GM12878 (cell line): ENCODE results near the gene SHISA7. TPM values are rescaled to one million over a fixed set of nuclear protein-coding genes. Genes with fewer than 3 reads are reported as not detected.

ENCODE experiments used
- CBX3 ChIP-seq: fragments of 200-600 bp; sonication (generic); IDR thresholded peaks from 2 replicates; pipeline ENCODE4 v1.6.1; 2016; ENCODE audit warnings: low read depth, borderline replicate concordance
- CBX5 ChIP-seq: sonication (generic); IDR thresholded peaks from 2 replicates; pipeline ENCODE4 v1.6.1; 2016; ENCODE audit warnings: low read depth, moderate library complexity, mild to moderate bottlenecking, inconsistent platforms
- CHD1 ChIP-seq: IDR thresholded peaks from 2 replicates; pipeline ENCODE4 v1.6.1; 2012; ENCODE audit warnings: low read depth, low read length, improper control_type of control experiment
- CHD4 ChIP-seq: fragments of 200-600 bp; sonication (generic); IDR thresholded peaks from 2 replicates; pipeline ENCODE4 v1.6.1; 2016; ENCODE audit warnings: mild to moderate bottlenecking
- FOXK2 ChIP-seq: fragments of 450-650 bp; IDR thresholded peaks from 2 replicates; pipeline ENCODE4 v1.6.1; 2017; ENCODE audit warnings: mild to moderate bottlenecking, moderate library complexity
- IKZF2 ChIP-seq, 2 experiments: fragments of 450-650 bp; IDR thresholded peaks; 2 replicates each; pipeline ENCODE4 v1.6.1; 2017; ENCODE audit warnings: mild to moderate bottlenecking in 2 of 2, moderate library complexity in 2 of 2
- JUNB ChIP-seq: IDR thresholded peaks from 2 replicates; pipeline ENCODE4 v1.6.1; 2016; ENCODE audit warnings: antibody characterized with exemption, mild to moderate bottlenecking
- MXI1 ChIP-seq: fragments of 150-350 bp; IDR thresholded peaks from 2 replicates; pipeline ENCODE4 v1.6.1; 2011; ENCODE audit warnings: low read depth, mild to moderate bottlenecking, inconsistent platforms, low read length, improper control_type of control experiment
- NRF1 ChIP-seq: conservative IDR thresholded peaks from 2 replicates; pipeline ENCODE4 v1.6.1; 2011; ENCODE audit warnings: mild to moderate bottlenecking, low read depth, low read length, improper control_type of control experiment
- POU2F2 ChIP-seq: IDR thresholded peaks from 3 replicates; pipeline ENCODE4 v1.6.1; 2011; ENCODE audit warnings: low read depth, mild to moderate bottlenecking, low read length, borderline replicate concordance
- RAD21 ChIP-seq: IDR thresholded peaks from 2 replicates; pipeline ENCODE4 v1.6.1; 2011; ENCODE audit warnings: mild to moderate bottlenecking, low read depth, low read length, moderate library complexity; ENCODE audit not compliant: insufficient read depth
- SMC3 ChIP-seq: IDR thresholded peaks from 2 replicates; pipeline ENCODE4 v1.6.1; 2011; ENCODE audit warnings: low read length, improper control_type of control experiment, borderline replicate concordance
- SREBF1 ChIP-seq: IDR thresholded peaks from 2 replicates; pipeline ENCODE4 v1.6.1; 2012; ENCODE audit warnings: mild to moderate bottlenecking, low read length
- STAT3 ChIP-seq: IDR thresholded peaks from 2 replicates; pipeline ENCODE4 v1.6.1; 2011; ENCODE audit warnings: low read depth, low read length, improper control_type of control experiment
- ZNF217 ChIP-seq: fragments of 450-650 bp; IDR thresholded peaks from 2 replicates; pipeline ENCODE4 v1.6.1; 2017; ENCODE audit warnings: antibody characterized with exemption, mild to moderate bottlenecking
- ZZZ3 ChIP-seq: IDR thresholded peaks from 2 replicates; pipeline ENCODE4 v1.6.1; 2011; ENCODE audit warnings: low read depth; ENCODE audit not compliant: control insufficient read depth, insufficient read length
- polyA plus RNA-seq, 11 experiments: library from polyadenylated mRNA; depleted of rRNA in 4 of 11; unstranded in 6 of 11; stranded (reverse) in 5 of 11; fragments of >200 nt; fragmentation: Nextera tagmentation in 4 of 11; fragmentation: Illumina TruSeq in 1 of 11; extraction: Ambion mirVana in 4 of 11; extraction: Trizol in 1 of 11; gene quantifications; 1 replicate in 1 of 11; 2 replicates in 10 of 11; pipeline versions ENCODE4 v1.2.1 to v1.2.3, GENCODE V29; 2011 to 2016; ENCODE audit warnings: inconsistent platforms in 2 of 11, missing spikeins in 2 of 11, low read depth in 1 of 11
- total RNA-seq, 4 experiments: library from RNA; depleted of rRNA in 3 of 4; stranded (reverse); fragments of >200 nt in 3 of 4; fragmentation: Illumina TruSeq in 1 of 4; extraction: Trizol in 1 of 4; gene quantifications; 2 replicates each; pipeline versions ENCODE4 v1.2.1 to v1.2.3, GENCODE V29; 2013 to 2021
- TF ChIP-seq, protein P1 (sequence below): fragments of 150-350 bp; IDR thresholded peaks from 2 replicates; pipeline ENCODE4 v1.6.1; 2016; ENCODE audit warnings: low read depth, low read length
- TF ChIP-seq, protein P2 (sequence below): fragments of 450-650 bp; IDR thresholded peaks from 2 replicates; pipeline ENCODE4 v1.6.1; 2014; ENCODE audit warnings: mild to moderate bottlenecking
- TF ChIP-seq, protein P3 (sequence below): IDR thresholded peaks from 2 replicates; pipeline ENCODE4 v1.6.1; 2011; ENCODE audit warnings: low read depth, low read length, improper control_type of control experiment, borderline replicate concordance
- TF ChIP-seq, protein P4 (sequence below): IDR thresholded peaks from 2 replicates; pipeline ENCODE4 v1.6.1; 2011; ENCODE audit warnings: borderline replicate concordance, low read depth, mild to moderate bottlenecking, moderate library complexity, low read length; ENCODE audit not compliant: insufficient read depth, poor library complexity, severe bottlenecking
- TF ChIP-seq, protein P5 (sequence below): fragments of 450-650 bp; conservative IDR thresholded peaks from 2 replicates; pipeline ENCODE4 v1.6.1; 2017; ENCODE audit warnings: mild to moderate bottlenecking, moderate library complexity
- TF ChIP-seq, protein P6 (sequence below): fragments of 450-650 bp; IDR thresholded peaks from 2 replicates; pipeline ENCODE4 v1.6.1; 2017; ENCODE audit warnings: low read depth, mild to moderate bottlenecking, moderate library complexity

SHISA7 gene
- total and polyA plus RNA-seq, 10 of the 15 experiments (the other 5 are each of a cell fraction or from before 2014, with no cell fraction given): 0.03 TPM; not detected in 9

DNA sequence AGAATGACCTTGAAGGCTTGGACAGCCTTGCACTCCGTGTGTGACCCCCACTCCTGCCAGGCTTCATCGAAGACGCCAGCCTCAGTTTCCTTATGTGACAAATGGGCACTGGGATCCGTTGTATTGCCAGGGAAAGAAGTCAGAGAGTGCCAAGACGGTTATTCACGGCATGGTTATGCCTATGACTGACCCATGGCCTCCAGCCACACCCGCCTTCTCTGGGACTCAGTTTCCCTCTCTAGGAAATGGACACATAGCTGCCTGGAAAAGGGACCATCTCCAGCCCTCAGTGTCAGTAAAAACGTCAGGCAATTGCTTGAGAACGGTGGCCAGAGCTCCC is 34.6 kb downstream of the SHISA7 start (continued):
- TF ChIP-seq, protein P1, sequence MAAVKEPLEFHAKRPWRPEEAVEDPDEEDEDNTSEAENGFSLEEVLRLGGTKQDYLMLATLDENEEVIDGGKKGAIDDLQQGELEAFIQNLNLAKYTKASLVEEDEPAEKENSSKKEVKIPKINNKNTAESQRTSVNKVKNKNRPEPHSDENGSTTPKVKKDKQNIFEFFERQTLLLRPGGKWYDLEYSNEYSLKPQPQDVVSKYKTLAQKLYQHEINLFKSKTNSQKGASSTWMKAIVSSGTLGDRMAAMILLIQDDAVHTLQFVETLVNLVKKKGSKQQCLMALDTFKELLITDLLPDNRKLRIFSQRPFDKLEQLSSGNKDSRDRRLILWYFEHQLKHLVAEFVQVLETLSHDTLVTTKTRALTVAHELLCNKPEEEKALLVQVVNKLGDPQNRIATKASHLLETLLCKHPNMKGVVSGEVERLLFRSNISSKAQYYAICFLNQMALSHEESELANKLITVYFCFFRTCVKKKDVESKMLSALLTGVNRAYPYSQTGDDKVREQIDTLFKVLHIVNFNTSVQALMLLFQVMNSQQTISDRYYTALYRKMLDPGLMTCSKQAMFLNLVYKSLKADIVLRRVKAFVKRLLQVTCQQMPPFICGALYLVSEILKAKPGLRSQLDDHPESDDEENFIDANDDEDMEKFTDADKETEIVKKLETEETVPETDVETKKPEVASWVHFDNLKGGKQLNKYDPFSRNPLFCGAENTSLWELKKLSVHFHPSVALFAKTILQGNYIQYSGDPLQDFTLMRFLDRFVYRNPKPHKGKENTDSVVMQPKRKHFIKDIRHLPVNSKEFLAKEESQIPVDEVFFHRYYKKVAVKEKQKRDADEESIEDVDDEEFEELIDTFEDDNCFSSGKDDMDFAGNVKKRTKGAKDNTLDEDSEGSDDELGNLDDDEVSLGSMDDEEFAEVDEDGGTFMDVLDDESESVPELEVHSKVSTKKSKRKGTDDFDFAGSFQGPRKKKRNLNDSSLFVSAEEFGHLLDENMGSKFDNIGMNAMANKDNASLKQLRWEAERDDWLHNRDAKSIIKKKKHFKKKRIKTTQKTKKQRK: no peak
- TF ChIP-seq, protein P2, sequence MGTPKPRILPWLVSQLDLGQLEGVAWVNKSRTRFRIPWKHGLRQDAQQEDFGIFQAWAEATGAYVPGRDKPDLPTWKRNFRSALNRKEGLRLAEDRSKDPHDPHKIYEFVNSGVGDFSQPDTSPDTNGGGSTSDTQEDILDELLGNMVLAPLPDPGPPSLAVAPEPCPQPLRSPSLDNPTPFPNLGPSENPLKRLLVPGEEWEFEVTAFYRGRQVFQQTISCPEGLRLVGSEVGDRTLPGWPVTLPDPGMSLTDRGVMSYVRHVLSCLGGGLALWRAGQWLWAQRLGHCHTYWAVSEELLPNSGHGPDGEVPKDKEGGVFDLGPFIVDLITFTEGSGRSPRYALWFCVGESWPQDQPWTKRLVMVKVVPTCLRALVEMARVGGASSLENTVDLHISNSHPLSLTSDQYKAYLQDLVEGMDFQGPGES: no peak
- TF ChIP-seq POU2F2 (no peak), CHD1 (no peak), ZZZ3 (no peak), MXI1 (no peak), FOXK2 (no peak), CBX5 (0 out of 2 replicates have a peak, but pooled peaks have one; percentile 3), CBX3 (no peak), SREBF1 (no peak), IKZF2 (IDR thresholded peaks at IDR 0.05) (peak in 1 of 2 experiments; percentile 10; a peak in 1 of 4 replicates), STAT3 (no peak), ZNF217 (peak; percentile 79; the same call in 1 of the 2 replicates), NRF1 (no peak), RAD21 (no peak), SMC3 (no peak), JUNB (no peak), CHD4 (no peak)
- TF ChIP-seq, protein P3, sequence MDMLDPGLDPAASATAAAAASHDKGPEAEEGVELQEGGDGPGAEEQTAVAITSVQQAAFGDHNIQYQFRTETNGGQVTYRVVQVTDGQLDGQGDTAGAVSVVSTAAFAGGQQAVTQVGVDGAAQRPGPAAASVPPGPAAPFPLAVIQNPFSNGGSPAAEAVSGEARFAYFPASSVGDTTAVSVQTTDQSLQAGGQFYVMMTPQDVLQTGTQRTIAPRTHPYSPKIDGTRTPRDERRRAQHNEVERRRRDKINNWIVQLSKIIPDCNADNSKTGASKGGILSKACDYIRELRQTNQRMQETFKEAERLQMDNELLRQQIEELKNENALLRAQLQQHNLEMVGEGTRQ: no peak
- TF ChIP-seq, protein P4, sequence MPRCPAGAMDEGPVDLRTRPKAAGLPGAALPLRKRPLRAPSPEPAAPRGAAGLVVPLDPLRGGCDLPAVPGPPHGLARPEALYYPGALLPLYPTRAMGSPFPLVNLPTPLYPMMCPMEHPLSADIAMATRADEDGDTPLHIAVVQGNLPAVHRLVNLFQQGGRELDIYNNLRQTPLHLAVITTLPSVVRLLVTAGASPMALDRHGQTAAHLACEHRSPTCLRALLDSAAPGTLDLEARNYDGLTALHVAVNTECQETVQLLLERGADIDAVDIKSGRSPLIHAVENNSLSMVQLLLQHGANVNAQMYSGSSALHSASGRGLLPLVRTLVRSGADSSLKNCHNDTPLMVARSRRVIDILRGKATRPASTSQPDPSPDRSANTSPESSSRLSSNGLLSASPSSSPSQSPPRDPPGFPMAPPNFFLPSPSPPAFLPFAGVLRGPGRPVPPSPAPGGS: no peak
- TF ChIP-seq, protein P5, sequence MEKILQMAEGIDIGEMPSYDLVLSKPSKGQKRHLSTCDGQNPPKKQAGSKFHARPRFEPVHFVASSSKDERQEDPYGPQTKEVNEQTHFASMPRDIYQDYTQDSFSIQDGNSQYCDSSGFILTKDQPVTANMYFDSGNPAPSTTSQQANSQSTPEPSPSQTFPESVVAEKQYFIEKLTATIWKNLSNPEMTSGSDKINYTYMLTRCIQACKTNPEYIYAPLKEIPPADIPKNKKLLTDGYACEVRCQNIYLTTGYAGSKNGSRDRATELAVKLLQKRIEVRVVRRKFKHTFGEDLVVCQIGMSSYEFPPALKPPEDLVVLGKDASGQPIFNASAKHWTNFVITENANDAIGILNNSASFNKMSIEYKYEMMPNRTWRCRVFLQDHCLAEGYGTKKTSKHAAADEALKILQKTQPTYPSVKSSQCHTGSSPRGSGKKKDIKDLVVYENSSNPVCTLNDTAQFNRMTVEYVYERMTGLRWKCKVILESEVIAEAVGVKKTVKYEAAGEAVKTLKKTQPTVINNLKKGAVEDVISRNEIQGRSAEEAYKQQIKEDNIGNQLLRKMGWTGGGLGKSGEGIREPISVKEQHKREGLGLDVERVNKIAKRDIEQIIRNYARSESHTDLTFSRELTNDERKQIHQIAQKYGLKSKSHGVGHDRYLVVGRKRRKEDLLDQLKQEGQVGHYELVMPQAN: 0 out of 2 replicates have a peak, but pooled peaks have one; percentile 24
- TF ChIP-seq, protein P6, sequence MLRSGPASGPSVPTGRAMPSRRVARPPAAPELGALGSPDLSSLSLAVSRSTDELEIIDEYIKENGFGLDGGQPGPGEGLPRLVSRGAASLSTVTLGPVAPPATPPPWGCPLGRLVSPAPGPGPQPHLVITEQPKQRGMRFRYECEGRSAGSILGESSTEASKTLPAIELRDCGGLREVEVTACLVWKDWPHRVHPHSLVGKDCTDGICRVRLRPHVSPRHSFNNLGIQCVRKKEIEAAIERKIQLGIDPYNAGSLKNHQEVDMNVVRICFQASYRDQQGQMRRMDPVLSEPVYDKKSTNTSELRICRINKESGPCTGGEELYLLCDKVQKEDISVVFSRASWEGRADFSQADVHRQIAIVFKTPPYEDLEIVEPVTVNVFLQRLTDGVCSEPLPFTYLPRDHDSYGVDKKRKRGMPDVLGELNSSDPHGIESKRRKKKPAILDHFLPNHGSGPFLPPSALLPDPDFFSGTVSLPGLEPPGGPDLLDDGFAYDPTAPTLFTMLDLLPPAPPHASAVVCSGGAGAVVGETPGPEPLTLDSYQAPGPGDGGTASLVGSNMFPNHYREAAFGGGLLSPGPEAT: 0 out of 2 replicates have a peak, but pooled peaks have one; percentile 14
